Measurements from ENCODE around the gene SMPD4.
"Not testable (repeated sequence)": the region's sequence is repeated elsewhere in the genome, so short reads cannot be mapped to it uniquely, and the experiment has no call there.

- not testable (repeated sequence) for TF ChIP-seq CTCF (IDR thresholded peaks at IDR 0.05; ENCODE audit: poor library complexity); EZH2phosphoT487 (IDR thresholded peaks at IDR 0.05; ENCODE audit: low read depth, severe bottlenecking, unreplicated experiment)
Observed at GRCh38 chr2:130154423-130154770, 27.0 kb downstream of the SMPD4 start.

All from hepatocyte (in vitro differentiated cells).